Naive thymus-derived CD4-positive, alpha-beta T cell (primary cell): Measurements from ENCODE around the gene CADM2. TPM values are rescaled to one million over a fixed set of nuclear protein-coding genes. Genes with fewer than 3 reads are reported as not detected.

Experiments
- ATAC-seq: fragments of 150-1000 bp; cut with Tn5 transposase; 2 replicates; pipeline ENCODE4 v1.10.0; 2021; ENCODE audit warnings: mild to moderate bottlenecking, moderate library complexity
- CTCF ChIA-PET: fragments of 350-600 bp; sonication (Branson Sonifier 250); formaldehyde crosslinking; loops from one replicate; lab custom pipeline; 2021; ENCODE audit warnings: antibody characterized with exemption; lab: Charles Lee
- POLR2A ChIA-PET: fragments of 350-600 bp; sonication (Branson Sonifier 250); formaldehyde crosslinking; loops from one replicate; lab custom pipeline; 2021; ENCODE audit warnings: antibody characterized with exemption, inconsistent platforms; lab: Charles Lee
- DNase-seq, 9 donors: peaks; one replicate each; pipeline versions ENCODE4 v3.0.0 to v3.0.0-alpha.2; 2020 to 2022; ENCODE audit warnings: mixed read lengths in 1 of 9
- H3K27ac ChIP-seq: one replicate; pipeline ENCODE4 v1.7.0; 2013; ENCODE audit warnings: mild to moderate bottlenecking, low read depth, low read length, moderate library complexity
- H3K27me3 ChIP-seq, 2 donors: one replicate each; pipeline ENCODE4 v1.7.0; 2013; ENCODE audit warnings: low read length in 2 of 2, mild to moderate bottlenecking in 2 of 2, moderate library complexity in 2 of 2; ENCODE audit not compliant: control insufficient read depth in 2 of 2, insufficient read depth in 2 of 2
- H3K36me3 ChIP-seq, 3 experiments: 1 replicate in 2 of 3; 2 replicates in 1 of 3; pipeline ENCODE4 v1.7.0; 2013; ENCODE audit warnings: low read length in 3 of 3, mild to moderate bottlenecking in 3 of 3, moderate library complexity in 1 of 3; ENCODE audit not compliant: insufficient read depth in 3 of 3, control insufficient read depth in 2 of 3
- H3K4me1 ChIP-seq, 2 donors: one replicate each; pipeline ENCODE4 v1.7.0; 2013; ENCODE audit warnings: low read length in 2 of 2, mild to moderate bottlenecking in 2 of 2, moderate library complexity in 1 of 2; ENCODE audit not compliant: control insufficient read depth in 2 of 2, insufficient read depth in 2 of 2
- H3K4me3 ChIP-seq: 2 replicates; pipeline ENCODE4 v1.7.0; 2013; ENCODE audit warnings: mild to moderate bottlenecking, low read length
- H3K9me3 ChIP-seq, 3 experiments: 1 replicate in 2 of 3; 2 replicates in 1 of 3; pipeline ENCODE4 v1.7.0; 2013; ENCODE audit warnings: low read length in 3 of 3; ENCODE audit not compliant: control insufficient read depth in 2 of 3
- H3K27ac Mint-ChIP-seq, 9 donors: one replicate each; pipeline ENCODE4 v1.8.0; 2020 to 2022; ENCODE audit warnings: mixed read lengths in 9 of 9, mild to moderate bottlenecking in 8 of 9, moderate library complexity in 5 of 9, inconsistent platforms in 2 of 9
- H3K27me3 Mint-ChIP-seq, 5 donors: one replicate each; pipeline ENCODE4 v1.8.0; 2021 to 2022; ENCODE audit warnings: mixed read lengths in 5 of 5, mild to moderate bottlenecking in 1 of 5
- H3K36me3 Mint-ChIP-seq, 5 donors: one replicate each; pipeline ENCODE4 v1.8.0; 2020 to 2022; ENCODE audit warnings: mixed read lengths in 5 of 5, mild to moderate bottlenecking in 3 of 5, inconsistent platforms in 1 of 5
- H3K4me1 Mint-ChIP-seq, 7 donors: one replicate each; pipeline ENCODE4 v1.8.0; 2020 to 2022; ENCODE audit warnings: mixed read lengths in 7 of 7, mild to moderate bottlenecking in 3 of 7, inconsistent platforms in 1 of 7
- H3K4me3 Mint-ChIP-seq, 10 donors: one replicate each; pipeline ENCODE4 v1.8.0; 2020 to 2022; ENCODE audit warnings: mild to moderate bottlenecking in 10 of 10, mixed read lengths in 10 of 10, moderate library complexity in 6 of 10, inconsistent platforms in 2 of 10
- H3K9me3 Mint-ChIP-seq, 11 donors: one replicate each; pipeline ENCODE4 v1.8.0; 2020 to 2022; ENCODE audit warnings: mixed read lengths in 11 of 11, mild to moderate bottlenecking in 4 of 11, inconsistent platforms in 1 of 11, moderate library complexity in 1 of 11
- intact Hi-C, 2 donors: fragments of 100-400 bp; cut with micrococcal nuclease; formaldehyde crosslinking; loops; one replicate each; pipeline ENCODE4 v1.15.1; 2023
- polyA plus RNA-seq, 2 donors: library from polyadenylated mRNA; unstranded; fragments of 300-500 nt; fragmentation: Illumina TruSeq; gene quantifications; one replicate each; pipeline ENCODE4 v1.2.3, GENCODE V29; 2021
- total RNA-seq, 6 experiments: library from RNA in 5 of 6; stranded (reverse) in 5 of 6; gene quantifications; 1 replicate in 5 of 6; 2 replicates in 1 of 6; pipeline ENCODE4 v1.2.3 and lab custom pipeline; 2021 to 2026

Gene CADM2
- total and polyA plus RNA-seq, 7 experiments from 2014 or later: 0.40 TPM; not detected in 6

DNA sequence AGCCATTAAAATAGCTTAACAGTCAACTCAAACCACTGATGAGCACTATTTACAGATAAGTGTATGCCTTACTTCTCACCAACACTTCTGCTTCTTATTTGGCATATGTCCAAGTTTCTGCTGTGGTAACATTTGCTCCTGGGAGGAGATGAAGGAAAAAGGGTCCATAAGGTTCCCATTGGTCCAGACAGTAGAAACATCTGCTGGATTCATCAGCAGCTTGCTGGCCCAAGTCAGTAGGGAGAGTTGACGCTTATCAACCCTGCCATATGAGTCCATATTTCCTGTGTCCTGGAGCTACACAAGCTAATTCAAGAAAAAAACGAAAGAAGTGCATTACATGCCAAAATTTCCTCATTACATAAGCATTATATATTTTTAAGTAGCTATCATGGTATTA lies 824.5 kb downstream of the CADM2 start:
- H3K4me3 Mint-ChIP-seq: no peak overlapping the region
- H3K36me3 ChIP-seq: no peaks in the 10 kb centered on the region
- POLR2A ChIA-PET: no interaction called here
- no peak overlapping the region for H3K4me3 ChIP-seq
- H3K9me3 ChIP-seq: no peaks in the 10 kb centered on the region
- no peak overlapping the region for H3K27ac Mint-ChIP-seq
- intact Hi-C loops: no loop called here
- no peaks in the 10 kb centered on the region for H3K27me3 ChIP-seq
- CTCF ChIA-PET: no interaction called here
- DNase-seq (no peak), ATAC-seq (no peak)
- no peaks in the 10 kb centered on the region for H3K27me3 Mint-ChIP-seq
- H3K4me1 Mint-ChIP-seq: no peaks in the 10 kb centered on the region
- no peaks in the 10 kb centered on the region for H3K4me1 ChIP-seq
- no peak overlapping the region for H3K27ac ChIP-seq
- no peaks in the 10 kb centered on the region for H3K36me3 Mint-ChIP-seq
- H3K9me3 Mint-ChIP-seq: peaks cover 0 to 22% (median 4%) of the 10 kb centered on the region in 11 donors

DNA sequence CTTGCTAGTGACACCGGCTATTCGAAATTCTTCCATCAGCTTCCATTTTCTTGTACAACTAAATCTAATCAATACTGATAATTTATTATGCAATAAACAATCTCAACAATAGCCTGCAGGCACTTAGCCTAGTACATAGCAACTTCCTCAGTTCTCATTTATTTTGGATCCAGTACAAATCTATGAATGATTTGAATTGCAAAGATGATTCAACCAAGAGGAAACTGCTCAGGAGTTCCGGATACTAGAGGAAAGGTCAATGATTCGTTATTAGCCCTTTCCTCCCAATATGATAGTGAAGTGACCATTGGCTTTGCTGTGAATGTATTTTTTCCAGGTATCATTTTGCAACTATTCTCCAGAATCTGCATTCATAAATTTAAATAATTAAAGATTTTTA lies 827.0 kb downstream of the CADM2 start:
- intact Hi-C loops: no loop called here
- CTCF ChIA-PET: no interaction called here
- POLR2A ChIA-PET: no interaction called here
- no peaks in the 10 kb centered on the region for H3K36me3 Mint-ChIP-seq
- Histone ChIP-seq H3K36me3 (no peaks in the 10 kb centered on the region), H3K4me1 (no peaks in the 10 kb centered on the region), H3K27ac (no peak overlapping the region), H3K9me3 (no peaks in the 10 kb centered on the region), H3K27me3 (no peaks in the 10 kb centered on the region), H3K4me3 (no peak overlapping the region)
- DNase-seq: no peak
- H3K27ac Mint-ChIP-seq: no peak overlapping the region
- H3K27me3 Mint-ChIP-seq: no peaks in the 10 kb centered on the region
- H3K9me3 Mint-ChIP-seq: peaks cover 0 to 14% (median 1%) of the 10 kb centered on the region in 11 donors
- no peak for ATAC-seq
- H3K4me1 Mint-ChIP-seq: no peaks in the 10 kb centered on the region
- no peak overlapping the region for H3K4me3 Mint-ChIP-seq

DNA sequence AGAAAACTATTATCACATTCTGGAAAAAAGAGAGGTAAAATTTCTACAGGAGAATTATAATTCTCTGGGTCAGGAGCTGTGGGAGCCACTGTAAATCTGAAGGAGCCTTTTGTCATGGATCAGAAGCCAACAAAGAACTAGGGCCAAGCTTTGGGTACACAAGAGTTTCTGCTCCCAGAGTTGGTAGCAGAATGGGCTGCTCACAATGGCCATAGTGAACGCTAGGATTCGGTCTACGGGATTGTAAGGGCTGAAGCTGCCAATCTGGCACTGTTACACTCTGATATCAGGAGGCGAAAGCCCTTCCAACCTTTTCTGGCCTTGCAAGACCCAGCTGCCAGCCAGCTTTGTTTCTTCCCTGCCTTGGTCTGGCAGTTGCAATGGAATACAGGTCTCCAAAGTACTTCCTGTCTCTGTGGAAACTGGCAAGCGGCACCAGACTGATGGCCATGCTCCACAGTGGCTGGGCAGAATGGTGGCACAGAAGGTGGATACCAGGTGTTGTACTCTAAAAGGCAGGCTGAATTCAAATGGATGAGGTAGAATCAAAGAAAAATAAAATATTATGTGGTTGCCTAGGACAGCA lies 831.7 kb downstream of the CADM2 start:
- no peak overlapping the region for H3K4me3 ChIP-seq
- no peaks in the 10 kb centered on the region for H3K27me3 Mint-ChIP-seq
- no peaks in the 10 kb centered on the region for H3K9me3 ChIP-seq
- H3K36me3 Mint-ChIP-seq: no peaks in the 10 kb centered on the region
- ATAC-seq: no peak
- peaks cover 0 to 18% (median 4%) of the 10 kb centered on the region in 11 donors for H3K9me3 Mint-ChIP-seq
- no peak overlapping the region for H3K27ac ChIP-seq
- H3K27ac Mint-ChIP-seq: no peak overlapping the region
- no peaks in the 10 kb centered on the region for H3K27me3 ChIP-seq
- no peaks in the 10 kb centered on the region for H3K36me3 ChIP-seq
- ChIA-PET CTCF (no interaction called here), POLR2A (no interaction called here)
- no peaks in the 10 kb centered on the region for H3K4me1 ChIP-seq
- H3K4me1 Mint-ChIP-seq: no peaks in the 10 kb centered on the region
- no peak for DNase-seq
- intact Hi-C loops: no loop called here
- no peak overlapping the region for H3K4me3 Mint-ChIP-seq

DNA sequence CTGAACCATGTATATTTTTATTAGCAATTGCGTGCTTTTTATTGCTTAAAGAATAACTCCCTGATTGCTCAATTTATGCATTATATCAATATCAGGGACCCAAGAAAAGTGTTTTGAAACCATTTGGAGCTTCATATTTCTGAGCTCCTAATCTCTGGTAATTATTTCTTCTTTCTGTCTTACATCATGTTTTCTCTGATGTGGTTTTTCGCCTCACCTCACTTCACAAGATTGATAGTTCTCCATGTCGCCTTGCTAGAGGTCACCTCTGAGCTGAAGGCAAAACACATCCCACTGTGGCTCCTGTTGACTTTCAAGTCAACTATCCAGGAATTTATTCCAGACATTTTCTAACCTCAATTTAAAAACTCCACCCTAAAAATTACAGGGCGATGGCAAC lies 837.4 kb downstream of the CADM2 start:
- Mint-ChIP-seq H3K4me1 (no peaks in the 10 kb centered on the region), H3K4me3 (no peak overlapping the region), H3K9me3 (peaks cover 2 to 32% (median 7%) of the 10 kb centered on the region in 11 donors), H3K27me3 (no peaks in the 10 kb centered on the region), H3K27ac (no peak overlapping the region), H3K36me3 (peaks cover 0 to 4% (median 0%) of the 10 kb centered on the region in 5 donors)
- Histone ChIP-seq H3K27ac (no peak overlapping the region), H3K4me3 (no peak overlapping the region), H3K9me3 (no peaks in the 10 kb centered on the region), H3K36me3 (no peaks in the 10 kb centered on the region), H3K27me3 (no peaks in the 10 kb centered on the region), H3K4me1 (no peaks in the 10 kb centered on the region)
- ATAC-seq (no peak), DNase-seq (no peak)
- CTCF ChIA-PET: no interaction called here
- intact Hi-C loops: no loop called here
- POLR2A ChIA-PET: no interaction called here

DNA sequence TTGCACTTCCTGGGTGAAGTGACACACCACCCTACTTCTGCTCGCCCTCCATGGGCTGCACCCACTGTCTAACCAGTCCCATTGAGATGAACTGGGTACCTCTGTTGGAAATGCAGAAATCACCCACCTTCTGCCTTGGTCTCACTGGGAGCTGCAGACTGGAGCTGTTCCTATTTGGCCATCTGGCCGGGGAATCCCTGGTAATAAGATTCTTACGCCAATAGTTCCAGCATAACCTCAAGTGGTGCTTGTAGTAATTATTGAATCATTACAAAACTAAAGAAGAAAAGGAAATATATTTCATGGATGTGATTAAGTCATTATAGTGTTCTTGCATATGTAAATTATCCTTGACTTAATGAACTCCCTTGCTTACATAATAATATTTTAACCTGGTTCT lies 841.9 kb downstream of the CADM2 start:
- intact Hi-C loops: no loop called here
- no peak overlapping the region for H3K27ac ChIP-seq
- no peaks in the 10 kb centered on the region for H3K27me3 Mint-ChIP-seq
- no peak overlapping the region for H3K27ac Mint-ChIP-seq
- no peaks in the 10 kb centered on the region for H3K36me3 ChIP-seq
- H3K4me3 ChIP-seq: no peak overlapping the region
- no peak for DNase-seq
- no peak overlapping the region for H3K4me3 Mint-ChIP-seq
- ATAC-seq: no peak
- peaks cover 0 to 4% (median 0%) of the 10 kb centered on the region in 5 donors for H3K36me3 Mint-ChIP-seq
- no peaks in the 10 kb centered on the region for H3K27me3 ChIP-seq
- no peaks in the 10 kb centered on the region for H3K4me1 Mint-ChIP-seq
- CTCF ChIA-PET: no interaction called here
- POLR2A ChIA-PET: no interaction called here
- H3K9me3 Mint-ChIP-seq: peaks cover 0 to 20% (median 6%) of the 10 kb centered on the region in 11 donors
- H3K4me1 ChIP-seq: no peaks in the 10 kb centered on the region
- no peaks in the 10 kb centered on the region for H3K9me3 ChIP-seq

DNA sequence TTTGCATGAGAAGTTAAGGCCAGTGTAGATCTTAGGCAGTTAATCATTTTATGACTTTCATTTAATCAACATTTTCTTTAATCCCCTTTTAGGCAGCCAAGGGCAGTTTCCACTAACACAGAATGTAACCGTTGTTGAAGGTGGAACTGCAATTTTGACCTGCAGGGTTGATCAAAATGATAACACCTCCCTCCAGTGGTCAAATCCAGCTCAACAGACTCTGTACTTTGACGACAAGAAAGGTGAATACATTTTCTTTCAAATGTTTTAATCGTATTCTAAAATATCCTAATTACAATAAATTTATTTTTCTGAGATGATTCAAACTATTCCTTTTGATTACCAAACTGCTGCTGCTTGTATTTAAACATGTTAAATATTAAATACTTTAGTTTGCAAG lies 843.2 kb downstream of the CADM2 start:
- Mint-ChIP-seq H3K27me3 (no peaks in the 10 kb centered on the region), H3K36me3 (peaks cover 0 to 4% (median 0%) of the 10 kb centered on the region in 5 donors), H3K4me1 (no peaks in the 10 kb centered on the region), H3K9me3 (peaks cover 0 to 28% (median 6%) of the 10 kb centered on the region in 11 donors), H3K4me3 (no peak overlapping the region), H3K27ac (no peak overlapping the region)
- intact Hi-C loops: no loop called here
- ChIA-PET POLR2A (no interaction called here), CTCF (no interaction called here)
- Histone ChIP-seq H3K36me3 (no peaks in the 10 kb centered on the region), H3K27ac (no peak overlapping the region), H3K27me3 (no peaks in the 10 kb centered on the region), H3K4me3 (no peak overlapping the region), H3K9me3 (no peaks in the 10 kb centered on the region), H3K4me1 (no peaks in the 10 kb centered on the region)
- ATAC-seq: no peak
- no peak for DNase-seq

DNA sequence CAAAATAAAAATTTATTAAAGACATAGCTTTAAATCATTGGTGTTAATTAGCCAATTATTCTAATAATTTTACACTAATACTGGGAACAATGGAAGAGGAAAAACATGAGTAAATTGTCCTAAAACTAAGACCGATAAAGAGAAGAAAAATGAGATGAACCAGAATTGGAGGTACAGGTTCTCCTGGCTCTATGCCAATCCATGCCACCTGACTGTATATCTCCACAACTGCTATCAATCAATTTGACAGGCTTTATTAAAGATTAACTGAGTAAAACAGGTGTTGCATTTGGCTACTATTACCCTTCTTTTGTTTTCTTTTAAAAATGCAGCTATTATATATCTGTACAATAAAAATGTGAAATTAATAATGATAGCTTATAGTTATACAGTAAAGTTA lies 850.0 kb downstream of the CADM2 start:
- Histone ChIP-seq H3K27ac (no peak overlapping the region), H3K9me3 (peaks cover 0 to 3% (median 0%) of the 10 kb centered on the region in 3 experiments), H3K4me3 (no peak overlapping the region), H3K27me3 (no peaks in the 10 kb centered on the region), H3K36me3 (no peaks in the 10 kb centered on the region), H3K4me1 (no peaks in the 10 kb centered on the region)
- ChIA-PET CTCF (no interaction called here), POLR2A (no interaction called here)
- Mint-ChIP-seq H3K27me3 (no peaks in the 10 kb centered on the region), H3K4me1 (no peaks in the 10 kb centered on the region), H3K36me3 (no peaks in the 10 kb centered on the region), H3K27ac (no peak overlapping the region), H3K4me3 (no peak overlapping the region), H3K9me3 (peaks cover 0 to 27% (median 3%) of the 10 kb centered on the region in 11 donors)
- intact Hi-C loops: no loop called here
- ATAC-seq (no peak), DNase-seq (no peak)
